HUES6 (cell line): ENCODE data around the gene CLIC2.
"Not testable (repeated sequence)": the region's sequence is repeated elsewhere in the genome, so short reads cannot be mapped to it uniquely, and the experiment has no call there.

Experiments
- H3K27ac ChIP-seq: 2 replicates; pipeline ENCODE4 v1.7.0; 2013; ENCODE audit warnings: low read depth, mild to moderate bottlenecking, low read length, inconsistent platforms
- H3K27me3 ChIP-seq: 2 replicates; pipeline ENCODE4 v1.6.1; 2013; ENCODE audit warnings: low read length; ENCODE audit not compliant: control insufficient read depth, insufficient read depth
- H3K36me3 ChIP-seq: 2 replicates; pipeline ENCODE4 v1.6.1; 2013; ENCODE audit warnings: low read length; ENCODE audit not compliant: control insufficient read depth, insufficient read depth
- H3K4me1 ChIP-seq: 2 replicates; pipeline ENCODE4 v1.6.1; 2013; ENCODE audit warnings: low read length; ENCODE audit not compliant: control insufficient read depth, insufficient read depth
- H3K4me3 ChIP-seq: 2 replicates; pipeline ENCODE4 v1.5.1; 2013; ENCODE audit warnings: low read depth, low read length
- H3K9ac ChIP-seq: one replicate; pipeline ENCODE4 v1.6.1; 2013; ENCODE audit warnings: mild to moderate bottlenecking, low read length
- H3K9me3 ChIP-seq: 2 replicates; pipeline ENCODE4 v1.6.1; 2013; ENCODE audit warnings: low read depth, low read length; ENCODE audit not compliant: control insufficient read depth, insufficient read depth

Gene CLIC2

GRCh38 chrX:155329293-155329692, 5.1 kb downstream of the CLIC2 start:
- Histone ChIP-seq H3K9me3 (peaks cover 5% of the 10 kb centered on the region; the same call in 1 of the 2 replicates), H3K9ac (no peak overlapping the region), H3K4me3 (no peak overlapping the region), H3K27me3 (no peaks in the 10 kb centered on the region), H3K27ac (no peak overlapping the region), H3K4me1 (no peaks in the 10 kb centered on the region), H3K36me3 (no peaks in the 10 kb centered on the region)

- H3K27ac ChIP-seq = no peak overlapping the region
- peaks cover 5% of the 10 kb centered on the region; the same call in 1 of the 2 replicates for H3K9me3 ChIP-seq
- no peaks in the 10 kb centered on the region for H3K27me3 ChIP-seq
- no peaks in the 10 kb centered on the region for H3K36me3 ChIP-seq
- H3K9ac ChIP-seq = no peak overlapping the region
- no peak overlapping the region for H3K4me3 ChIP-seq
- no peaks in the 10 kb centered on the region for H3K4me1 ChIP-seq
These were observed 7.8 kb downstream of the CLIC2 start for GRCh38 chrX:155326610-155327009.

- Histone ChIP-seq H3K27ac (no peak overlapping the region), H3K27me3 (no peaks in the 10 kb centered on the region), H3K9me3 (peaks cover 33% of the 10 kb centered on the region), H3K36me3 (no peaks in the 10 kb centered on the region), H3K4me1 (peaks cover 8% of the 10 kb centered on the region; the same call in 1 of the 2 replicates), H3K9ac (no peak overlapping the region), H3K4me3 (no peak overlapping the region)
These were observed 20.2 kb downstream of the CLIC2 start for GRCh38 chrX:155314260-155314659.

GRCh38 chrX:155313766-155314165, 20.6 kb downstream of the CLIC2 start:
- peaks cover 36% of the 10 kb centered on the region for H3K9me3 ChIP-seq
- H3K4me1 ChIP-seq = peaks cover 8% of the 10 kb centered on the region; the same call in 1 of the 2 replicates
- H3K27me3 ChIP-seq = no peaks in the 10 kb centered on the region
- H3K27ac ChIP-seq = no peak overlapping the region
- H3K4me3 ChIP-seq = no peak overlapping the region
- no peak overlapping the region for H3K9ac ChIP-seq
- no peaks in the 10 kb centered on the region for H3K36me3 ChIP-seq

GRCh38 chrX:155293771-155294170, 40.6 kb downstream of the CLIC2 start:
- Histone ChIP-seq H3K4me1 (no peaks in the 10 kb centered on the region), H3K9ac (no peak overlapping the region), H3K27me3 (no peaks in the 10 kb centered on the region; the same call in 1 of the 2 replicates), H3K36me3 (no peaks in the 10 kb centered on the region), H3K9me3 (peaks cover 10% of the 10 kb centered on the region; the same call in 1 of the 2 replicates), H3K4me3 (no peak overlapping the region), H3K27ac (no peak overlapping the region)

GRCh38 chrX:155279873-155280272, 54.5 kb downstream of the CLIC2 start:
- Histone ChIP-seq H3K27ac (no peak overlapping the region), H3K4me3 (no peak overlapping the region), H3K9me3 (peaks cover 17% of the 10 kb centered on the region), H3K4me1 (no peaks in the 10 kb centered on the region), H3K36me3 (no peaks in the 10 kb centered on the region), H3K9ac (no peak overlapping the region), H3K27me3 (no peaks in the 10 kb centered on the region)

GRCh38 chrX:155270969-155271368, 63.4 kb downstream of the CLIC2 start:
- Histone ChIP-seq H3K9me3 (peaks cover 17% of the 10 kb centered on the region), H3K36me3 (no peaks in the 10 kb centered on the region), H3K4me3 (no peak overlapping the region), H3K27me3 (no peaks in the 10 kb centered on the region), H3K27ac (no peak overlapping the region), H3K4me1 (no peaks in the 10 kb centered on the region), H3K9ac (no peak overlapping the region)

- H3K9ac ChIP-seq, H3K4me1 ChIP-seq, H3K4me3 ChIP-seq, H3K27ac ChIP-seq, H3K36me3 ChIP-seq, H3K27me3 ChIP-seq: not testable (repeated sequence)
- H3K9me3 ChIP-seq = peaks cover 19% of the 10 kb centered on the region
These were observed 66.4 kb downstream of the CLIC2 start for GRCh38 chrX:155267995-155268394.

- Histone ChIP-seq H3K36me3 (no peaks in the 10 kb centered on the region), H3K27ac (no peak overlapping the region), H3K27me3 (no peaks in the 10 kb centered on the region), H3K4me3 (no peak overlapping the region), H3K9me3 (peaks cover 19% of the 10 kb centered on the region), H3K9ac (no peak overlapping the region), H3K4me1 (no peaks in the 10 kb centered on the region)
These were observed 68.0 kb downstream of the CLIC2 start for GRCh38 chrX:155266439-155266838.

GRCh38 chrX:155263854-155264628, 70.4 kb downstream of the CLIC2 start, which contains the start of gene RAB39B:
Gene RAB39B, minus strand, starts transcription at chrX:155264491. Its CDS starts 203 bp downstream, at chrX:155264288.
- peak within 1 kb of the TSS; percentile 77 for H3K9ac ChIP-seq
- H3K27me3 ChIP-seq = no peaks in the 10 kb centered on the region
- peaks cover 17% of the 10 kb centered on the region; the same call in 1 of the 2 replicates for H3K9me3 ChIP-seq
- no peak within 1 kb of the TSS for H3K27ac ChIP-seq
- no peaks in the 10 kb centered on the region; the same call in 1 of the 2 replicates for H3K36me3 ChIP-seq
- H3K4me1 ChIP-seq = no peaks in the 10 kb centered on the region
- H3K4me3 ChIP-seq = peak within 1 kb of the TSS; percentile 79

GRCh38 chrX:155262970-155263754, 71.3 kb downstream of the CLIC2 start:
- H3K4me1 ChIP-seq = no peaks in the 10 kb centered on the region
- peaks cover 17% of the 10 kb centered on the region; the same call in 1 of the 2 replicates for H3K9me3 ChIP-seq
- no peaks in the 10 kb centered on the region; the same call in 1 of the 2 replicates for H3K36me3 ChIP-seq
- H3K4me3 ChIP-seq = peak overlapping the region; percentile 79
- peak overlapping the region; percentile 77 for H3K9ac ChIP-seq
- no peak overlapping the region for H3K27ac ChIP-seq
- H3K27me3 ChIP-seq = no peaks in the 10 kb centered on the region
